HG02852 (cell line): ENCODE results near the gene HOXD4.

Source experiments
- ATAC-seq: cut with Tn5 transposase; IDR thresholded peaks from one replicate; pipeline ENCODE4 v1.9.1; 2021; ENCODE audit warnings: mild to moderate bottlenecking, moderate library complexity; ENCODE audit not compliant: unreplicated experiment

The HOXD4 gene

DNA sequence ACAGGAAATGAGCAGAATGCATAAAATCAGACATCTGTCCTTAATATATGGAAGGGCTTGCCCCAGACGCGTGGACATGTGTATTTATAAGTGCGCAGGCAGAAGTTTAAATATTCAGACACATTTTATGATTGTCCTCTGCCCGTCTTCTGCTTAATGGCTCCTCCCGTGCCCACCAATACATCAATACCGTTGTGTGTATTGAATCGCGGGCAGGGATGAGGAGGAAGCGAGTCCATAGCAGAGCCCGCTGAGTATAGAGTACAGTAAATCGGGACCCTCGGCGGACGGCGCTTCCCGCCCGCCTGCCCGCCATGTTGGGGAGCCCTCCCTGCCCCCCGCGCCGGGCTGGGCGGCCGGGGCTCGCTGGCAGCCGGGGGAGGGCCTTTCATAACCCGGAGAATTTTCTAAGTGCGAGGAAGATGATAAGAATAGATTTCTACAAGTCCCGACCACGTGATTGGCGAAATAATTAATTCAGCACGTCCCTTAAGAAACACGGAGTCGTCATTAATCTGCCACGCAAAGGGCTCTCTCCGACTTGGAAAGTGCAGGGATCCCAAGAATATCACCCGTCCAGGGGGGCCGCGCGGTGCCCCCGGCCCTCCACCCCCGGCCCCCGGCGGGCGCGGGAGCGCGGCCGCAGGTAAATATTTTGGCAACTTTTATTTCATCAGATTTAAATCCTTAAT, 5.6 kb downstream of the HOXD4 start, which contains the start of gene HOXD3:
HOXD3 (plus strand) TSS at position 501 of the 692 bp plus-strand sequence. CDS start 11,808 bp downstream, outside the sequence.
- no peak for ATAC-seq

DNA sequence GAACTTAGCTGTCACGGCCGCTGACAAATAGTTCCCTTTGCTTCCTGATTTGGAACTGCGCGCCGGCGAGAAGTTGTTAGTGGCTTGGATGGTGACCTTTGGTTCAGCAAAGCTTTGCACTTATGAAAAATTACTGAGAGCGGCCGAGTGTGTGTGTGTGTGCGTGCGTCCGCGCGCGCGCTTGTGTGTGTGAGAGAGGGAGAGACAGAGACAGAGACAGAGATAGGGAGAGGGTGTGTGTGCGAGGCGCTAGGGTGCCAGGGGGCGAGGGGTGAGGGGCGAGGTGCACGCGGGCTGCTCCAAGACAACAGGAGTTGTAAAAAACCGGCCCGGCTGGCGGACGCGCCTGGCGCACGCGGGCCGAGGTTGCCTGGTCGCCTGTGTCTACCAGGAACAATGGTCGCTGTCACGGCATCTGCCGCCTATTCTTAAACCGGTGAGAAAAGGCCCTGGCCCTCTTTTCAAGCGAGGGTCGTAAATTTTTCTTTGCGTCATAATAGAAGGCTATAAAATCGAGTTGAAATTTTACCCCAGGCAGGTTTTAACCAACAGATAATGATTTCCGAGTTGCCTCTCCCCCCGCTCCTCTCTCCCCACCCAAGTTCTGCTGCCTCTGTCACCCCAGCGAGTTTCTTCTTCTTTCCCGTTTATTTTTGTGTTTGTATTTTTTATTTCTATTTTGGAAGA, 6.3 kb downstream of the HOXD4 start:
- no peak for ATAC-seq

DNA sequence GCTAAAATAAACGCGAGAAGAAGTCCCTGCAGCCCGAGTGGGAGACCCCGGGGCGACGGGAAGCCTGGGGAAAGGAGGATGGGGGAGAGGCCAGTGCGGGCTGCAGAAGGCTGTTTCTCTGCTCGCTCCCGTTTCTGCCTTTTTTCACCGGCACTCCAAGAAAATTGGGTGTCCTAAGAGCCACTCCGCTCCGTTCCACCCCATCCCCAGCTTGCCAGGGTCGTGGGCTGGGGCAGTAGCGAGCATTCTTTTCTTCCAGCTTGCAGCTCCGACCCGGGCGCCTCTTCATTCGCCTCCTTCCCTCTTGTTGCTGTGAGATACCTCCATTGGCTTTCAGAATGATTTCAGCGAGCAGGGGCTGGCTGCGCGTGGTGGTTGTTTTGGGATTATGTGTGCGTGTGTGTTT, 6.8 kb downstream of the HOXD4 start:
- no peak for ATAC-seq

DNA sequence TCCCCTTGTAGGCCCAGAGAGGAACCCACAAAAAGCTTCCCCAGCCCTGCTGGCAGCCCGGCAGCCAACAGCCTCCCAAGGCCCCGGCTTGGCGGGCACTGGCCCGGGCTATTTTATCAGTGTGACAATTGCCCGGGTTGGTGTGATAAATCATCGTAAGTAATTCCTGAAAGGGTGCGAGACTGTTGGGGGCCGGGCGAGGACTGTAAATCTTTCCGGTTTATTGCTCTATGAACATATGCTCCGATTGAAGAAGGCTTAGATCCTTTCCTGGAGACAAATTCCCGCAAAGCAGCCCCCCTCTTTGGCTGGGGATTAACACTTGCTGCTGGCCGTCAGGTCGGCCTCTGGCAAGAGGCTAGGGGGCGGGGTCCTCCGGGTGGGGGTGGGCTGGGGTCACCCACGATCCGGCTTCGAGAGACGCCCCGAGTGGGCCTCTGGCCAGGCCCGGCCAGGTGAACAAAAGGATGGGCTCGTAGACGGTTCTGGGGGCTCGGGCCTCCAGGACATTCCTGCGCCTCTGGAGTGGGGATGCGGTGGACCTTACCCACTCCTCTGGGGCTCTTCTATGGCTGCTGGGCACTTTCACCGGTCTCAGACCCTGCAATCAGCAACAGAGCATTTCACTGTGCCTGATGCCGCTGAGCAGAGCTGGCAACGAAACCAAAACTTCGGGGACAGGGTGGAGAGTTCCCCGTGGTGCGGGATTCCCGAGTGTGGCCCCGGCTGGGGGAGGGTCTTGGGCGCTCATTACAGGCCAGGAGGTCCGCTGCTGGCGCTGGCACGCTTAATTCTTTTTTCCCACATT, 7.7 kb downstream of the HOXD4 start:
- no peak for ATAC-seq

DNA sequence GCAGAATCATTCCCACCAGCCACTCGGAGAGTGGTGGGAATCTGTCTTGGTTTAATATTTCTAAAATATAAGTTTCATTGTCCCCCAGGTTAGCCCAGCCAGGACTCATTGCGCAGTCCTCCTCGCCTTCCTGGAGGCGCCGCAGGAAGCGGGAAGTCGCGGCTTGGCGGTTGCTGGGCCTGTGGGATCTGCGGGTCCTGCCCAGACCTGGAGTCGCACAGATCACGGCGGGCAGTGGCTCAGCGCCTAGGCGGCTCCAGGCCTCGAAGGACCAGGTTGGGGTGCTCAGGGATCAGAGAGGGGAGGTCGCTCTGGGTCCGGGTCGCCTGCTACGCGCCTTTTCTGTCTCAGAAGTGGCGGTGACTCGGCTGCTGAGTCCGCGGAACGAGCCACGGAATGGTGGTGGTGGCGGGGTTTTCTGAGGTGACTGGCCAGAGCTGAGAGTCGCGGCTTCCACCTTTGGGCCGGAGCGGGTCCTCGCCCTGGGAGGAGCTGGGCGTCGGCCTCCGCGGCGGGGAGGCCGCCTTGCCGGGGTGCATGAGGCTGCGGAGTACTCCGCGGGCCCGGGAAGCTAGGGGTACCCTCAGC, 8.4 kb downstream of the HOXD4 start:
- ATAC-seq = no peak

DNA sequence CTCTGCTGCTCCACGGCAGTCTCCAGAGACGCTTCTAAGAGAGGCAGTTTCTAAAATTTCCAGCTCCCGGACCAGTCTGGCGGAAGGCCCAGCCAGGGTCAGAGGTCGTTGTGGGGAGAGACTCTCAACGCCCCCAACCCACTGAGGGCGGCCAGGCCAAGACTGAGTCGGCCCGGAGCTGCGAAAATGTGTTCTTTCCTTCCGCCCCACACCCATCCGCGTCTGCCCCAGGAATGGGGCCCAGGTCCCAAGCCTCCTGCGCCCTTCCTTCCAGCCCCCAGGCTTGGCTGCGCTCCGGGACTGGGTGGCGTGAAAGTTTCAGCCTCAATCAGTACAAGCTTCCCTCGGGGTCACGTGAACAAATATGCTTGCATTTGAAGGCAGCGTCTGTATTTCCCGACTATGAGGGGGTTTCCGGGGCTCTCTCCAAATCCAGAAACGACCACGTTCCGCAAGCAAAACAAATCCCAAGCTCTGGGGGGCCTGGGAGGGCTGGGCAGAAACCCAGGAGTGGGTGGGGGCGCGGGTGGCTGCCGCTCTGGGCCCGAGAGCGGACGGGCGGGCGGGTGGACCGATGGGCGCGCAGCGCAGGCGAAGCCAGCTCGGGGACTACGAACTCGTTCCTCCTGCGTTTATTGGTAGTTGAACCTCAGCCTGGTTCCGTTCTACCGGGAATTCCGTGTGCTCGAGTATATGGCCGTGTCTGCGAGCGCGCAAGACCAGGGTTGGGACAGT, 9.1 kb downstream of the HOXD4 start:
- no peak for ATAC-seq

DNA sequence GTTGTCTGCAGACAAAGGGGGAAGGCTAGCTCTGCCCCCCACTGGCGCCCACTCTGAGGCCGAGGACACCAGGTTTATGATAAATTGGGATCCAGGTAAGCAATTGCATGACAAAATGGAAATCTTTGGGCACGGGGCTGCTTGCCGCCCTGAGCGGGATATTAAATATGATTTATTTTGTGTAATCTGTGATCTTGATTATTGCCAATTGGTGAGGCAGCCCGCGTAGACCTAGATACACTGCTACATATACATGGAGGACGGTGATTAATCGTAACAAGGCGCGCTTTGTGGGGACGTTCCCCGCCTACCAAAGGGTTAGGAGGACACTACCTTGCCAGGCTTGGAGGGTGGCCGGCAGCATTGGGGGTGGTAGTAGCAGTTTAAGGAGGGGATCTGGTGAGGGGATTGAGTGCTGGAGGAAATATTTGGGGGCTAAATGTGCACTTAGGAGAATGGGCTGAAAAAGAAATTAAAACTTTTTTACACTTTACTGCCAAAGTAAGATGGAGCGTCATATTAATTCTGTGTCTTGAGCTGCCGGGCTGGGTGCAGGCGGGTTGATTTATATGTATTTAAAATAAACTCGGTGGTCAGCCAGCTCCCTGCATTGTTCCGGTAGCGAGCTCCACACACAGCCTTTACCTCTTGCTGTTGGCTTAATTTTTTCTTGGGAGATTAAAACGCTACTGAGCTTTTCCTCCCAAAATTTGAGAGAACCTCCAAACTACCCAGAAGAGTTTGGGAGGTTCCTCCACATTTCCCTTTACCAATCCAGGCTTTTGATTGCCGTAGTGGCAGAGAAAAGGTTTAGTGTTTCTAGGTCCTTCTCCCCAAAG, 9.9 kb downstream of the HOXD4 start:
- ATAC-seq = no peak

DNA sequence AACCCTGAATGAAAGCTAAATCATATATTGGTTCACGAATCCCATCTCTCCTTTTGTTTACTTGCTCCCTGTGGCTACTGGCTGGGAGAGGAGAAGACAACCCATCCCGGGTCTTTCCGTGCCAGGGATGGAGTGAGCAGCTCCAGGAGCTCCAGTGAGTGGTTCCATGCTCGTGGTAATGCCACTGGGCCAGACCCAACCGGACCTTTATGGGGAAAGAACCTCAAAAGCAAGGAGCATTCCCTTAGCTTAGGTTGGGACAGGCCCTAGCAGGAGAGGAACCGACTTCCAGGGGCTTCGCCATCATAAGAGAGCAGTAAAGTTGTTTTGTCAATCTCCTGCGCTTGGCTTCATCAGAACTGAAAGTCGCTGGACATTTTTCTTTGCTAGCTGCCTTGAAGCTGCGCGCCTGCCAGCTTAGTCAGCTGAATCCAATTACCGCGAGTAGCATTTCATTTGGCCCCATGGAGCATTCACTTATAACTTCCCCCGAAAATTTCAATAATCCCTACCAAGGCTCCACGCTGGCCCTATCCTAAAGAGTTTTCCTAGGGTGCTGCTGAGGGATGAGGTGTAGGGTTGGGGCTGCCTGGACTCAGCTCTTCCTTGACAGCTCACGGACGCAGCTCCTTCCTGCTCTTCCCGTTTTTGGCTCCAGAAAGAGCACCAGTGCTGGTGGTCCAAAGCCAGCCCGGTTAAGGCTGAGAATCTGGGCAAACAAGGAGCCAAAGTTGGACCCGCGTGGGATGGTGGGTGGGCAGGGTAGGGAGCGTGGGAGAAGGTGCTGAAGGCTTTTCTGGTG, 10.7 kb downstream of the HOXD4 start:
- ATAC-seq = no peak

DNA sequence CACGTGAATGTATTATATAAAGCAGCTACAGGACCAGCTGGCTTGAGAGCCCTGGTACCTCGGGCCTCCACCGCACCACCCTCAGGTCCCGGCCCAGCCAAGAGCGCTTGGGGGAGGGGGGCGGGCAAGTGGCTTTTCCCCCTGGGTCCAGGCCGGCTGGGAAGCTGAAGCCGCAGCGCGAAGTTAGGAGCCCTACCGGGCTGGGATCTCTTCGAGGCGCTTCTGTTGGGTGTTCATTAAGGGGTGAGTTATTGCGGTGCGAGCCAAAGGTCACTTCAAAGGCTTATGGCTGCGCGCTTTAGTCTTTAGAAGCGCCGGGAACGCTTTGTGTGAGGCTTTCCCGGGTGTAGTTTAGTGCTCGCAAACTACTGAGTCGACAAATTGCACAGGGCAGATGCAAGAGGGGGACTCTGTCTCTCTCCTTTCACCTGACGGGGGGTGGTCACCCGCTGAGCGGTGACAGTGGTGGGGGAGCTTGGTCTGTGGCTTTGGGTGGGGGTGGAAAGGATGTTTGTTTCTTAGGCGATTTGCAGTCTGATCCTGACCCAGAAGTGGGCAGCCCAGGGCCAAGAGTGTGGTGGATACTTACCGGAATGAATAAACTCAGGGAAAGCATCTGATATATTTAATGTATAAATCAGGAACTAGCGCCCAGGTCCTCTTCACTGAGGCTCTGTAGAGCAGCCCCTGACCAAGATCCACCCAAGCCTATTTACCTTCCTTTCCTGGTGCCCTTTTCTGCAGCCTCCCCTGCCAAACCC, 11.7 kb downstream of the HOXD4 start:
- ATAC-seq = no peak

DNA sequence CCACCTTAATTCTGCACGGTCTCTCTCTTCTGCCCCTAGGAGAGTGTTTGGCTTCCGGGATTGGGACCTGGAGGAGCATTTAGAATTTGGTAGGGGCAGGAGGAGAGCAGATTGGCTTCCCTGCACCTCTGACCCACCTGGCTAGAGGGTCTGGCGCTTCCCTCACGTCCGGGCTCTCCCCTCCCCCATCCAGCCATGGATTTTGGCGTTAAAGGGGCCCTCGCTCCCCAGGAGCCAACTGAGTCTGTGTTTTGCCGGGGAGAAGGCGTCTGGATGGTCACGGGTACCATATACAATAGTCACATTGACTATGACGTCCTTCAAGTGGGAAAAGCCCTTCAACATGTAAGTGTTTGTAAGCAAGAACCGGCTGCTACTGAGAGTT, 12.3 kb downstream of the HOXD4 start:
- no peak for ATAC-seq

DNA sequence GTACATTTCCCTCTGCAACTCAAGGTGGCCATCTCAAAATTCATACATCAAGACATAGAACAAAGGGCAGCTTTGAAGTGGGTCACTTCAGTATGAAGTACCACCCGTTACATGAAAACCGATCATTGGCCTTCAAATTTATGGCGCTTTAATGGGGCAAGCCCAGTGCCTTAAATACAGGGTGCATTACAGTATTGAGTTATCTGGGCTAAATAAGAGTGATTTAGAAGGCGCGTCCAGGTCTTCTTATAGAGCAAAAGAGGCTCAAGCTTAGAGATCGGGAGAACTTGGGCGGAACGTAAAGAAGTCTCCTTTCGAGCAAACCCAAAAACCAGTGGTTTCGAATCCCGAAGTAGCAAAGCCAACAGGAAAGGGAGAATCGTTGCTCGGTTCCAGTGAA, 12.9 kb downstream of the HOXD4 start:
- ATAC-seq = no peak

DNA sequence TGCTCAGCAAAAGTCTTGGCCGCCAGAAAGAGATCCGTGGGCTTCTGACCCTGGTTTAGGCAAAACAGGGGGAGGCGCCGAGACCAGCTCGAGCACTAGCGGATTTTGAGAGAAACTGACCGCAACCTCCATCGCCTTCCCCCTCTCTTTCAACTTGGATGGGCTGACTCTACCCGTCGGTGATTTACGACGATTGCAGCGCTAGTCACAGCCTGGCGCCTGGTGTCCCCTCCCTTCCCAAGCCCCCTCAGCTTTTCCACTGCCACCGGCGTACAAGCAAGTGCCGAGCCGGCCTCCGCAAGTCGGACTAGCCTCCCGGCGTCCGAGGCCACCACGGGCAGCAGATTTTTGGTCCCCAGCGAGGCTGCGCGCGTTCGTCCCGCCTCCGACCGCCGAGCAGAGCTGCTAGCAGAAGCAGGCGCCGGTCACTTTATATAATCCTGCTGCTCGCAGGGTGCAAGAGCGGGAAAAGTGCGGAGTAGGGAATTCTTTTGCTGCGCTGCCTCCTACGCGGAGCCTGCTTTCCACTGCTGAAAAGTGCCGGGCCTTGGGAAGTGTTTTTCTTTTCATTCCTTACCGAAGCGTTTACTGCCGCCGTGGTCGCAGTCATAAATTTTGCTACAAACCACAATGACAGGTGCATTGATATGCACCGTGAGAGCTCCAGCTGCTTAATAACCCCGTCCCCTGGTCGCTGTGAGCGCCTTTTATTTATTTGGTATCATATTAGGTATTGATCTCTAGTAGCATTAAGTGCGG, 13.4 kb downstream of the HOXD4 start:
- ATAC-seq = no peak

DNA sequence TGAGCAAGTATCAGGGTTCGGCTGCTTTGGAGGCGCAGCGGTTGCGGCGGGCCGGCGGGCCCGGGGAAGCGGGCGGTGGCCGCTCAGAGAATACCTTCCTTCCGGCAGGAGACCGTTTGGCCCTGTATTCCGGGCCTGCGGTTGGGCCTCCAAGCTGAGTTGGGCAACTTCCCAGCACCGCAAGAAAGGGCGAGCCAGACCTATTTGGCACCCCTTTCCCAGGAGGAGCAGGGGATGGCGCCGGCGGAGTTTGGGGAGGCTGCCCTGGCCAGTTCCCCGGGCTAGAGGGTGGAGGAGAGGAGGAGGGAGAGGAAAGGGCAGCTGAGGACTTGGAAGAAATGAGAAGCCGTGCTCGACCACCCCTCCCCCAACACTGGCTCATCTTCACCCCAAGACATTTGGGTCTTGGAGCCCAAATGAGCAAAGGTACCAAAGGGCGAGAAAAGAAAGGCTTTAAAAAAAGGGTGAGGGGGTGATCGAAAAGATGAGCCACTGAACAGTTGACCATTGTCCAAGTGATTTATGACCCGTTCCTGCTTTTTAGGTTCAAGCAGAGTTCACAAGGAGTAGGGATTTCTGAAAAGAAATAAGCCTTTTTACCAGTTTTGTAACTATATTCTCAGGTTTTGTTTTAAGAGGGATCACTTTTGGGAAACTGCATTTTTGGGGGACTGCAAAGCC, 14.2 kb downstream of the HOXD4 start:
- no peak for ATAC-seq

DNA sequence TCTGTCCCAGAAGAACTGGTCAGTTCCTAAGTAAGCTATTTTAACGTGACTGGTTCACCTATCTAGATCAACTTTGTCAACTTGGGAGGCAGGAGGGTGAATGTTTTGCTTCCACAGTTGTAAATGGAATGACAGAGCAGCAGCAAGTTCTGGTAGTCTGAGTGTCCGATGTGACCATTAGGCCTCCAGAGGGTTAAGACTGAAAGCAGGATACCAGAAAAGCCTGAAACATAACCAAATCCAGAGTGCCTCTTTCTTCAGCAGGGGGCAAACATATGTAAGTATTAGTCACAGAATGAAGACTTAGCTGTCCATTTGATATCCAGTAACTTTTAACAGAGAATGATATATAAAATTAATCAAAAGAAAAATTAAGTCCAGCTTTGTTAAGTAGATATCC, 14.9 kb downstream of the HOXD4 start:
- no peak for ATAC-seq

DNA sequence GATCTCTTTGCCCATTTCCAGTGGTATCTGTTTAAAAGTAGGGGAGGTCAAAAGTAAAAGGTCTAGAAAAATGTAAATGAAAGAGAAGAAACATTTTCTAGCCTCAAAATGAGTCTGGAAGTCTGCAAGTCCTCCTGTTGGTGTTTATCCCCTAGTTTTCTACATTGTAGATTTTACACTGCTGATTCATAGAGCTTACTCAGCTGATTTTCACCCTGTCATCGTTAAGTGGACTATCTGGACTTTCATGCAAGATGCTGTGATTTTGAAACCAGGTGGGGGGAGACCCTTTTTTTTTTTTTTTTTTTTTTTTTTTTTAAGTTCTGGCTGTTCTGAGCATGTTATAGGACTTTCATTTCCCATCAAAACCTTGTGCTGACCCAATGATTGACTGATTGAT, 16.0 kb downstream of the HOXD4 start:
- ATAC-seq = no peak

DNA sequence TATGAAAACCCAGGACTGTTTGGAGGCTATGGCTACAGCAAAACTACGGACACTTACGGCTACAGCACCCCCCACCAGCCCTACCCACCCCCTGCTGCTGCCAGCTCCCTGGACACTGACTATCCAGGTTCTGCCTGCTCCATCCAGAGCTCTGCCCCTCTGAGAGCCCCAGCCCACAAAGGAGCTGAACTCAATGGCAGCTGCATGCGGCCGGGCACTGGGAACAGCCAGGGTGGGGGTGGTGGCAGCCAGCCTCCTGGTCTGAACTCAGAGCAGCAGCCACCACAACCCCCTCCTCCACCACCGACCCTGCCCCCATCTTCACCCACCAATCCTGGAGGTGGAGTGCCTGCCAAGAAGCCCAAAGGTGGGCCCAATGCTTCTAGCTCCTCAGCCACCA, 17.8 kb downstream of the HOXD4 start:
- no peak for ATAC-seq

DNA sequence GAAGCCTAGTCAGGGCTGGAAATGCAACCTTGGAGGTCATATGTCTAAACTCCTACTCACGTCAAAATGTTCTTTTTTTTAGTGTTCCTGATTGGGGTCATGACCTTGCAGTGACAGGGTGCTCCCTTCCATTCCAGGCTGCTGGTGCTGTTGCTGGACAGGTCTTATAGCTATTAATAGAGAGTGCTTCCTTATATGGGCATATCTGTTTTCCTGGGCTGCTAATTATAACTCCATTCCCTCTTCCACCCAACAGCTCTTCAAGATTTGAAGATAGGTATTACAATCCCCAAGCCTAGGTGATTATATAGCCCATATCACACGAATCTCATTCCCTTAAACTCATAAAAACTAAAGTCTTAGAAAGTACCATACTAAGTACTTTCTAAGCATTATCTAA, 18.4 kb downstream of the HOXD4 start:
- no peak for ATAC-seq
